GM12891 (cell line): ENCODE results near the gene HSPH1.

Experiments
- POLR2A ChIP-seq: IDR thresholded peaks from 2 replicates; pipeline ENCODE4 v1.6.1; 2011; ENCODE audit warnings: low read depth, low read length, control low read depth
- POLR2AphosphoS5 ChIP-seq: IDR thresholded peaks from 2 replicates; pipeline ENCODE4 v1.6.1; 2011; ENCODE audit warnings: low read depth, low read length, control low read depth
- SPI1 ChIP-seq: IDR thresholded peaks from 2 replicates; pipeline ENCODE4 v1.6.1; 2011; ENCODE audit warnings: low read depth, low read length, control low read depth

- TF ChIP-seq POLR2A = no peak
- no peak for TF ChIP-seq POLR2AphosphoS5
- no peak for TF ChIP-seq SPI1
Measured at GRCh38 chr13:31133621-31134020, 28.1 kb downstream of the HSPH1 start.
